Measurements from ENCODE around the gene EYS. TPM values are rescaled to one million over a fixed set of nuclear protein-coding genes. Genes with fewer than 3 reads are reported as not detected.
"Not testable (repeated sequence)": the region's sequence is repeated elsewhere in the genome, so short reads cannot be mapped to it uniquely, and the experiment has no call there.

The EYS gene
- total RNA-seq, 1 donor from 2014 or later, result 2.1 TPM

DNA sequence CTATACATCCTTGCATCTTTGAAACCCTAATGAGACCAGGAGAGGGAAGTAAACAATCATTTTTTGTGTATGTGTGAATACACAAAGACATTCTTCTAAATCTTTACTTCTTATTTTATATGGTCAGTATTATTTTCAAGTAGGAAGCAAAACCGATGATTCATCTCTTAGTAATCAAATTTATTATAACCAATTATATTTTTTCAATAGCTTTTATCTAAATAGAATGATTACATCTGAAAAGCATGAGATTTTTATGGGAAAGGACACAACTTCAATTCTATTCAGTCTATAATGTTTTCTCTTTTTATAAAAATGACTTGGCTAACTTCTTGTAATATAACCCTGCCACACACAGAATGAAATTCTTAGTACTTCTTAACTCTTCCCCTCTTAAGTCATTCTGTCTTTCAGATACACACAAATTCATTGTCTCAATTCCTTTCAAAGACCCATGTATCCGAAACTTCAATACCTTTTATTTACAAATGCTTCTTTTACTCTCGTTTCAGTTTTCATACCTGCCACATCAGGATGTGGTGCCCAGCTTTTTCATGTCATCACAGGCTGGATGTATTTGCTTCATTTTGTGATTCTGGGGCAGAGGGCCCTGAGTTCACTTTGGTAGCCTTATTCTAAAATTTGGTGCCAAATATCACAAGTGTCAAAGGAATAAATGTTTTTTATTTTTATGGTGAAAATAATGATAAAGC is 1844.4 kb downstream of the EYS start:
- Histone ChIP-seq H3K9ac (ENCODE audit: low read depth in 1 of 3, low read length in 3 of 3) (no peak overlapping the region), H3K4me3 (ENCODE audit: low read length in 3 of 3) (no peak overlapping the region), H3K4me1 (ENCODE audit: control insufficient read depth in 3 of 3, insufficient read depth in 3 of 3, low read length in 3 of 3) (no peaks in the 10 kb centered on the region), H3K36me3 (ENCODE audit: control insufficient read depth in 3 of 3, insufficient read depth in 3 of 3, low read length in 3 of 3) (no peaks in the 10 kb centered on the region), H3K27me3 (ENCODE audit: control insufficient read depth in 3 of 3, insufficient read depth in 3 of 3, low read length in 3 of 3) (no peaks in the 10 kb centered on the region), H3K27ac (ENCODE audit: low read depth, low read length) (no peak overlapping the region), H3K9me3 (ENCODE audit: control insufficient read depth in 3 of 3, low read length in 3 of 3) (no peaks in the 10 kb centered on the region)

DNA sequence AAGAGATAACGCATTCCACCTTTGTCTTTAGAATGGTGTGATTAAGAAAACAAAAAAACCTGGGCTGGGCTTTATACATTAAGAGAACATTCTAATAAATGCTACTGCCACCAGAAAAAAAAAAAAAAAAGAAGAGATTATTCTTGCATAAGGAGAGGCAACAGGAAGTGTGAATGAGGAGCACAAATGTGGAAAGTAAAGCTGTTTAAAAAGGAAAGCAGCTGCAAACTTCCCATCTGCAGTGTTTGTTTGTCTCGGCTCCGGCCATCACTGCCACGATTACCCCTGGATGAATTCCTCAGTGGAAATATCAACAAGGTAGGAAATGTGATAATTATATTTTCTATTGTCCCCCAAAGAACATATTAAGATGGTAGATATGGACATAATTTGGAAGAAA is 1847.5 kb downstream of the EYS start:
- Histone ChIP-seq H3K27ac (ENCODE audit: low read depth, low read length) (no peak overlapping the region), H3K4me3 (ENCODE audit: low read length in 3 of 3) (no peak overlapping the region)

DNA sequence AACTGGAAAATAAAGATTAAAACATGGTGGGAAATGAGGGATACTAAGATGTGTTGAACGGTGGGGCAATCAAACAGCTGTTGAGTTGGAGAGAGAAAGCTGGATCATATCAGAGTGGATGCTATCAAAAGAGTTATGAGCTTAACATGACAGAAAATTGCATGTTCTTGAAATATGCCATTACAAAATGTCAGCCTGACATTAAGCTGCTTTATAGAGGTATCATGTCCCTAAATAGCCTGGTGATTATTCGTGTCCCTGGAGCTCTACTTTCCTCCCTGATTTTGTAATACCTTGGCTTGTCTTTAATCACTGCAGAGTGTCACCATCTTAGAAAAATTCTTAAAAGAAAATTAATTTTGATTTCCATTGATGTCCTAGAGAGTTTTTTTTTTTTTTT is 1848.3 kb downstream of the EYS start:
- no peak overlapping the region for H3K27ac ChIP-seq (ENCODE audit: low read depth, low read length)
- no peaks in the 10 kb centered on the region for H3K9me3 ChIP-seq (ENCODE audit: control insufficient read depth in 3 of 3, low read length in 3 of 3)
- no peaks in the 10 kb centered on the region for H3K4me1 ChIP-seq (ENCODE audit: control insufficient read depth in 3 of 3, insufficient read depth in 3 of 3, low read length in 3 of 3)
- no peak overlapping the region for H3K4me3 ChIP-seq (ENCODE audit: low read length in 3 of 3)
- H3K9ac ChIP-seq (ENCODE audit: low read depth in 1 of 3, low read length in 3 of 3), result no peak overlapping the region
- H3K27me3 ChIP-seq (ENCODE audit: control insufficient read depth in 3 of 3, insufficient read depth in 3 of 3, low read length in 3 of 3), result no peaks in the 10 kb centered on the region
- H3K36me3 ChIP-seq (ENCODE audit: control insufficient read depth in 3 of 3, insufficient read depth in 3 of 3, low read length in 3 of 3), result no peaks in the 10 kb centered on the region

More for the DNA sequence above, 1847.5 kb downstream of the EYS start:
- Histone ChIP-seq H3K27me3 (ENCODE audit: control insufficient read depth in 3 of 3, insufficient read depth in 3 of 3, low read length in 3 of 3) (no peaks in the 10 kb centered on the region), H3K36me3 (ENCODE audit: control insufficient read depth in 3 of 3, insufficient read depth in 3 of 3, low read length in 3 of 3) (no peaks in the 10 kb centered on the region), H3K9ac (ENCODE audit: low read depth in 1 of 3, low read length in 3 of 3) (no peak overlapping the region), H3K9me3 (ENCODE audit: control insufficient read depth in 3 of 3, low read length in 3 of 3) (no peaks in the 10 kb centered on the region), H3K4me1 (ENCODE audit: control insufficient read depth in 3 of 3, insufficient read depth in 3 of 3, low read length in 3 of 3) (no peaks in the 10 kb centered on the region)

GRCh38 chr6:63856271-63856670 is 1850.8 kb downstream of the EYS start:
- Histone ChIP-seq H3K27me3 (ENCODE audit: control insufficient read depth in 3 of 3, insufficient read depth in 3 of 3, low read length in 3 of 3) (no peaks in the 10 kb centered on the region), H3K36me3 (ENCODE audit: control insufficient read depth in 3 of 3, insufficient read depth in 3 of 3, low read length in 3 of 3) (no peaks in the 10 kb centered on the region), H3K4me3 (ENCODE audit: low read length in 3 of 3) (no peak overlapping the region), H3K9ac (ENCODE audit: low read depth in 1 of 3, low read length in 3 of 3) (no peak overlapping the region), H3K4me1 (ENCODE audit: control insufficient read depth in 3 of 3, insufficient read depth in 3 of 3, low read length in 3 of 3) (no peaks in the 10 kb centered on the region), H3K9me3 (ENCODE audit: control insufficient read depth in 3 of 3, low read length in 3 of 3) (no peaks in the 10 kb centered on the region), H3K27ac (ENCODE audit: low read depth, low read length) (no peak overlapping the region)

DNA sequence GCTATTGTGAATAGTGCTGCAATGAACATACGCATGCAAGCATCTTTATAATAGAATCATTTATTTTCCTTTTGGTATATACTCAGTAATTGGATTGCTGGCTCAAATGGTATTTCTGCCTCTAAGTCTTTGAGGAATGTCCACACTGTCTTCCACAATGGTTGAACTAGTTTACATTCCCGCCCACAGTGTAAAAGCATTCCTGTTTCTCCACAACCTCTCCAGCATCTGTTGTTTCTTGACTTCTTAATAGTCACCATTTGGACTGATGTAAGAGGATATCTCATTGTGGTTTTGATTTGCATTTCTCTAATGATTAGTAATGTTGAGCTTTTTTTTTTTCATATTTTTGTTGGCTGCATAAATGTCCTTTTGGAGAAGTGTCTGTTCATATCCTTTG is 1862.7 kb downstream of the EYS start:
- no peak overlapping the region for H3K9ac ChIP-seq (ENCODE audit: low read depth in 1 of 3, low read length in 3 of 3)

GRCh38 chr6:63839485-63839884 is 1867.5 kb downstream of the EYS start:
- Histone ChIP-seq H3K9ac (ENCODE audit: low read depth in 1 of 3, low read length in 3 of 3) (no peak overlapping the region), H3K9me3 (ENCODE audit: control insufficient read depth in 3 of 3, low read length in 3 of 3) (no peaks in the 10 kb centered on the region), H3K27ac (ENCODE audit: low read depth, low read length) (no peak overlapping the region), H3K36me3 (ENCODE audit: control insufficient read depth in 3 of 3, insufficient read depth in 3 of 3, low read length in 3 of 3) (no peaks in the 10 kb centered on the region), H3K27me3 (ENCODE audit: control insufficient read depth in 3 of 3, insufficient read depth in 3 of 3, low read length in 3 of 3) (no peaks in the 10 kb centered on the region), H3K4me1 (ENCODE audit: control insufficient read depth in 3 of 3, insufficient read depth in 3 of 3, low read length in 3 of 3) (no peaks in the 10 kb centered on the region), H3K4me3 (ENCODE audit: low read length in 3 of 3) (no peak overlapping the region)

More for the DNA sequence above, 1862.7 kb downstream of the EYS start:
- no peaks in the 10 kb centered on the region for H3K36me3 ChIP-seq (ENCODE audit: control insufficient read depth in 3 of 3, insufficient read depth in 3 of 3, low read length in 3 of 3)
- no peak overlapping the region for H3K27ac ChIP-seq (ENCODE audit: low read depth, low read length)
- H3K9me3 ChIP-seq (ENCODE audit: control insufficient read depth in 3 of 3, low read length in 3 of 3), result no peaks in the 10 kb centered on the region
- no peak overlapping the region for H3K4me3 ChIP-seq (ENCODE audit: low read length in 3 of 3)
- H3K27me3 ChIP-seq (ENCODE audit: control insufficient read depth in 3 of 3, insufficient read depth in 3 of 3, low read length in 3 of 3), result no peaks in the 10 kb centered on the region
- no peaks in the 10 kb centered on the region for H3K4me1 ChIP-seq (ENCODE audit: control insufficient read depth in 3 of 3, insufficient read depth in 3 of 3, low read length in 3 of 3)

- H3K27me3 ChIP-seq (ENCODE audit: control insufficient read depth in 3 of 3, insufficient read depth in 3 of 3, low read length in 3 of 3); H3K36me3 ChIP-seq (ENCODE audit: control insufficient read depth in 3 of 3, insufficient read depth in 3 of 3, low read length in 3 of 3); H3K9me3 ChIP-seq (ENCODE audit: control insufficient read depth in 3 of 3, low read length in 3 of 3); H3K4me1 ChIP-seq (ENCODE audit: control insufficient read depth in 3 of 3, insufficient read depth in 3 of 3, low read length in 3 of 3); H3K9ac ChIP-seq (ENCODE audit: low read depth in 1 of 3, low read length in 3 of 3); H3K4me3 ChIP-seq (ENCODE audit: low read length in 3 of 3); H3K27ac ChIP-seq (ENCODE audit: low read depth, low read length): not testable (repeated sequence)
These were observed 1878.3 kb downstream of the EYS start for GRCh38 chr6:63828678-63829077.

GRCh38 chr6:63824722-63825121 is 1882.3 kb downstream of the EYS start:
- H3K36me3 ChIP-seq (ENCODE audit: control insufficient read depth in 3 of 3, insufficient read depth in 3 of 3, low read length in 3 of 3), result no peaks in the 10 kb centered on the region
- H3K4me3 ChIP-seq (ENCODE audit: low read length in 3 of 3), result no peak overlapping the region
- no peaks in the 10 kb centered on the region for H3K9me3 ChIP-seq (ENCODE audit: control insufficient read depth in 3 of 3, low read length in 3 of 3)
- no peaks in the 10 kb centered on the region for H3K4me1 ChIP-seq (ENCODE audit: control insufficient read depth in 3 of 3, insufficient read depth in 3 of 3, low read length in 3 of 3)
- H3K27me3 ChIP-seq (ENCODE audit: control insufficient read depth in 3 of 3, insufficient read depth in 3 of 3, low read length in 3 of 3), result no peaks in the 10 kb centered on the region
- H3K27ac ChIP-seq (ENCODE audit: low read depth, low read length), result no peak overlapping the region
- no peak overlapping the region for H3K9ac ChIP-seq (ENCODE audit: low read depth in 1 of 3, low read length in 3 of 3)

- Histone ChIP-seq H3K9ac (ENCODE audit: low read depth in 1 of 3, low read length in 3 of 3) (no peak overlapping the region), H3K27me3 (ENCODE audit: control insufficient read depth in 3 of 3, insufficient read depth in 3 of 3, low read length in 3 of 3) (no peaks in the 10 kb centered on the region), H3K36me3 (ENCODE audit: control insufficient read depth in 3 of 3, insufficient read depth in 3 of 3, low read length in 3 of 3) (no peaks in the 10 kb centered on the region), H3K9me3 (ENCODE audit: control insufficient read depth in 3 of 3, low read length in 3 of 3) (no peaks in the 10 kb centered on the region), H3K4me3 (ENCODE audit: low read length in 3 of 3) (no peak overlapping the region), H3K27ac (ENCODE audit: low read depth, low read length) (no peak overlapping the region), H3K4me1 (ENCODE audit: control insufficient read depth in 3 of 3, insufficient read depth in 3 of 3, low read length in 3 of 3) (no peaks in the 10 kb centered on the region)
These were observed 1885.6 kb downstream of the EYS start for GRCh38 chr6:63821442-63821841.

- Histone ChIP-seq H3K27me3 (ENCODE audit: control insufficient read depth in 3 of 3, insufficient read depth in 3 of 3, low read length in 3 of 3) (no peaks in the 10 kb centered on the region), H3K9ac (ENCODE audit: low read depth in 1 of 3, low read length in 3 of 3) (no peak overlapping the region), H3K4me1 (ENCODE audit: control insufficient read depth in 3 of 3, insufficient read depth in 3 of 3, low read length in 3 of 3) (no peaks in the 10 kb centered on the region), H3K9me3 (ENCODE audit: control insufficient read depth in 3 of 3, low read length in 3 of 3) (no peaks in the 10 kb centered on the region), H3K36me3 (ENCODE audit: control insufficient read depth in 3 of 3, insufficient read depth in 3 of 3, low read length in 3 of 3) (no peaks in the 10 kb centered on the region), H3K4me3 (ENCODE audit: low read length in 3 of 3) (no peak overlapping the region), H3K27ac (ENCODE audit: low read depth, low read length) (no peak overlapping the region)
These were observed 1887.2 kb downstream of the EYS start for GRCh38 chr6:63819831-63820230.

Measured in skeletal muscle tissue (tissue), 4 donors.